Heart left ventricle (tissue), 16 donors: ENCODE measurements around the gene OGFOD3. TPM values are rescaled to one million over a fixed set of nuclear protein-coding genes. Genes with fewer than 3 reads are reported as not detected.
"Not testable (repeated sequence)": the region's sequence is repeated elsewhere in the genome, so short reads cannot be mapped to it uniquely, and the experiment has no call there.

Source experiments
- ATAC-seq, 4 donors: fragments of 200-7000 bp; cut with Tn5 transposase; one replicate each; pipeline ENCODE4 v1.9.1; 2020 to 2022; ENCODE audit warnings: moderate library complexity in 4 of 4, mild to moderate bottlenecking in 3 of 4, moderate number of reproducible peaks in 1 of 4
- DNase-seq, 5 donors: peaks; one replicate each; pipeline ENCODE4 v3.0.0-alpha.2; 2020
- H3K27ac ChIP-seq, 12 donors: fragments of 200-600 bp; sonication (generic) in 4 of 12; one replicate each; pipeline versions ENCODE4 v1.5.0 to v1.8.0; 2016 to 2022; ENCODE audit warnings: mild to moderate bottlenecking in 2 of 12
- H3K27me3 ChIP-seq, 9 donors: fragments of 200-600 bp; sonication (generic) in 2 of 9; one replicate each; pipeline versions ENCODE4 v1.5.1 to v1.8.0; 2016 to 2022; ENCODE audit warnings: mild to moderate bottlenecking in 3 of 9
- H3K36me3 ChIP-seq, 9 donors: fragments of 200-600 bp; sonication (generic) in 2 of 9; one replicate each; pipeline versions ENCODE4 v1.5.0 to v1.8.0; 2018 to 2022; ENCODE audit warnings: mild to moderate bottlenecking in 2 of 9
- H3K4me1 ChIP-seq, 12 donors: fragments of 200-600 bp; sonication (generic) in 4 of 12; one replicate each; pipeline versions ENCODE4 v1.5.0 to v1.8.0; 2016 to 2022; ENCODE audit warnings: mild to moderate bottlenecking in 3 of 12
- H3K4me3 ChIP-seq, 12 donors: fragments of 200-600 bp; sonication (generic) in 4 of 12; one replicate each; pipeline versions ENCODE4 v1.5.0 to v1.8.0; 2017 to 2022; ENCODE audit warnings: mild to moderate bottlenecking in 9 of 12, moderate library complexity in 4 of 12
- H3K9me3 ChIP-seq, 12 donors: fragments of 200-600 bp; sonication (generic) in 4 of 12; one replicate each; pipeline versions ENCODE4 v1.5.0 to v1.8.0; 2016 to 2022; ENCODE audit warnings: mild to moderate bottlenecking in 1 of 12
- CTCF ChIP-seq, 12 donors: fragments of 200-600 bp; sonication (generic) in 4 of 12; IDR thresholded peaks; one replicate each; pipeline versions ENCODE4 v1.5.0 to v1.8.0; 2018 to 2022; ENCODE audit warnings: antibody characterized with exemption in 12 of 12, mild to moderate bottlenecking in 5 of 12
- POLR2A ChIP-seq, 2 donors: fragments of 450-650 bp; IDR thresholded peaks; one replicate each; pipeline ENCODE4 v1.6.1; 2017; ENCODE audit warnings: antibody characterized with exemption in 2 of 2, mild to moderate bottlenecking in 2 of 2, moderate library complexity in 2 of 2
- WGBS, 4 donors: extraction: QIAGEN DNeasy Blood & Tissue Kit in 2 of 4; methylation state at CpG; one replicate each; pipeline versions ENCODE4 v1.1.5 to v1.1.7; 2013 to 2018; 5-methylcytosine and 5-hydroxymethylcytosine counted together
- intact Hi-C, 10 donors: fragments of 100-400 bp; cut with DNase I; formaldehyde crosslinking; loops; one replicate each; pipeline versions ENCODE4 v1.11.1 to v1.14.2; 2022
- polyA plus RNA-seq, 2 donors: library from polyadenylated mRNA; stranded (reverse); fragments of 200-250 nt; gene quantifications; one replicate each; pipeline ENCODE4 v1.2.3, GENCODE V29; 2013
- total RNA-seq, 9 donors: library from RNA; depleted of rRNA in 2 of 9; stranded (reverse); fragments of >200 nt in 2 of 9; fragmentation: NEBNext Ultra II Directional in 3 of 9; extraction: Animal tissue kit (Norgen Biotek cat#: 25700) in 3 of 9; gene quantifications; one replicate each; pipeline versions ENCODE4 v1.1.0 to v1.2.4, GENCODE V29; 2016 to 2023
- donor health status: ischemic (EF 13 %, LVEDD 7.1; RV severe dilation, severe dysfunction).
- donor health status: healthy with polysubstance abuse.
- donor health status: DM: no; HTN: yes; CAD: no.
- donor health status: DM: no; HTN: no; CAD: no.
- donor health status: ischemic (EF 25% LVEDD 6.9; RV normal size, moderate dysfunction).
- donor health status: ischemic (EF 25% LVEDD 5.7; RV mildly dilated, moderate dysfunction).
- donor health status: healthy.
- donor health status: DM: yes; HTN: yes; CAD: no.
- donor health status: ischemic (EF 35%, LVEDD 5.7; RV mildly dilated, moderate dysfunction).
- donor health status: nonischemic (EF 11% LVEDD 7.7; RV severe dilation, severe dysfunction).
- donor health status: DM: yes; HTN: yes; CAD: no.
- donor health status: PGD.
- donor health status: ischemic (EF 29% LVEDD 5.4; RV normal size, mild dysfunction).
- donor health status: nonischemic (EF 23%, LVEDD 6.1; RV moderate dilation, normal function).

Gene OGFOD3
- total and polyA plus RNA-seq, 11 donors = 22.6 to 38.5 (median 29.3) TPM

GRCh38 chr17:82384051-82384729 lies 34.2 kb downstream of the OGFOD3 start:
- Histone ChIP-seq H3K27ac (peak overlapping the region in 1 of 12 donors; percentile 18), H3K27me3 (peaks cover 0 to 28% (median 0%) of the 10 kb centered on the region in 9 donors), H3K36me3 (no peaks in the 10 kb centered on the region), H3K4me1 (peaks cover 3 to 31% (median 15%) of the 10 kb centered on the region in 12 donors), H3K9me3 (no peaks in the 10 kb centered on the region), H3K4me3 (no peak overlapping the region)
- intact Hi-C loops = no loop called here
- ATAC-seq (no peak), DNase-seq (peak in 1 of 5 donors; percentile 18)
- 68 to 80% (median 72%) methylated on average over 16 to 22 of the region's 22 CpGs for WGBS, 4 donors
- TF ChIP-seq CTCF (IDR thresholded peaks at IDR 0.05) = no peak
- no peak for TF ChIP-seq POLR2A (IDR thresholded peaks at IDR 0.05)

DNA sequence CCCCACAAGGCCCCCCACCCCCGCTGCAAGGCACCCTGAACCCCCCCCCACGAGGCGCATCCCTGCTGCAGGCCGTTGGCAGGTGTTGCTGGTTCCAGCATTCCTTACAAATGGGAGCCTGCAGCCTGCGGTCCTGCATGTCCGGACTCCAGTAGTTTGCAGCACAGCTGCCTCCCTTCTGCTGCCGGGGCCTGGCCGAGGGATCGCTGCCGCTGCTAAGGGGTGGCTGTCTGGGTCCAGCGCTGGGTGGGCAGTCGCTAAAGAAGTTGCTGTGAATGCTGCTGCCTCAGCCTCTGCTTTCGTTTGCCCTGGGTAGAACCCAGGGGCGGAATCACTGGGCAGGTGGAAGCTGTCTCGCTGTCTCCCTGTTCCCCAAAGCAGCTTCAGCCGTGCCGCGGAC lies 35.0 kb downstream of the OGFOD3 start:
- Histone ChIP-seq H3K9me3 (no peaks in the 10 kb centered on the region), H3K4me3 (no peak overlapping the region), H3K4me1 (peaks cover 3 to 31% (median 15%) of the 10 kb centered on the region in 12 donors), H3K27me3 (peaks cover 0 to 32% (median 6%) of the 10 kb centered on the region in 9 donors), H3K27ac (no peak overlapping the region), H3K36me3 (no peaks in the 10 kb centered on the region)
- TF ChIP-seq POLR2A (IDR thresholded peaks at IDR 0.05) (no peak), CTCF (IDR thresholded peaks at IDR 0.05) (no peak)
- ATAC-seq = no peak
- intact Hi-C loops = no loop called here
- WGBS, 4 donors = 57 to 92% (median 68%) methylated on average over 4 to 18 of the region's 18 CpGs
- DNase-seq = peak in 1 of 5 donors; percentile 17

DNA sequence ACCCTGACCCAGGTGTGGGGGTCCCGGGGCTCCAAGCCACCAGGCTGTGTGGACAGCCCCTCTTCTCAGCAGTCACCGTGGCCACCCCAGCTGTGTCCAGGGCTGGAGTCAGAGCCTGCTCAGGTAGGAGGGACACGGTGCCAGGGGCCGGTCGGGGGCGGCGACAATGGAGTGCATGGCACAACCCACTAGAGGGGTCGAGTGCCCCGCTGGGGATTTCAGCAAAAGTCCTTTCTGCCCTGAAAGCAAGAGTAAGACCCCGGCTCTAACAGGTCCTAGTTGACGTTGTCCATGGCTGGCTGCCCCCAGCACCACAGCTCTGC lies 35.5 kb downstream of the OGFOD3 start:
- Histone ChIP-seq H3K36me3 (no peaks in the 10 kb centered on the region), H3K4me1 (peaks cover 3 to 31% (median 15%) of the 10 kb centered on the region in 12 donors), H3K9me3 (no peaks in the 10 kb centered on the region), H3K4me3 (no peak overlapping the region), H3K27me3 (peaks cover 0 to 37% (median 11%) of the 10 kb centered on the region in 9 donors), H3K27ac (no peak overlapping the region)
- intact Hi-C loops = no loop called here
- no peak for TF ChIP-seq POLR2A (IDR thresholded peaks at IDR 0.05)
- TF ChIP-seq CTCF (IDR thresholded peaks at IDR 0.05) = no peak
- ATAC-seq (no peak), DNase-seq (peak in 2 of 5 donors; percentile 25 to 59)
- WGBS, 4 donors = 74 to 86% (median 82%) methylated on average over 8 to 11 of the region's 11 CpGs

DNA sequence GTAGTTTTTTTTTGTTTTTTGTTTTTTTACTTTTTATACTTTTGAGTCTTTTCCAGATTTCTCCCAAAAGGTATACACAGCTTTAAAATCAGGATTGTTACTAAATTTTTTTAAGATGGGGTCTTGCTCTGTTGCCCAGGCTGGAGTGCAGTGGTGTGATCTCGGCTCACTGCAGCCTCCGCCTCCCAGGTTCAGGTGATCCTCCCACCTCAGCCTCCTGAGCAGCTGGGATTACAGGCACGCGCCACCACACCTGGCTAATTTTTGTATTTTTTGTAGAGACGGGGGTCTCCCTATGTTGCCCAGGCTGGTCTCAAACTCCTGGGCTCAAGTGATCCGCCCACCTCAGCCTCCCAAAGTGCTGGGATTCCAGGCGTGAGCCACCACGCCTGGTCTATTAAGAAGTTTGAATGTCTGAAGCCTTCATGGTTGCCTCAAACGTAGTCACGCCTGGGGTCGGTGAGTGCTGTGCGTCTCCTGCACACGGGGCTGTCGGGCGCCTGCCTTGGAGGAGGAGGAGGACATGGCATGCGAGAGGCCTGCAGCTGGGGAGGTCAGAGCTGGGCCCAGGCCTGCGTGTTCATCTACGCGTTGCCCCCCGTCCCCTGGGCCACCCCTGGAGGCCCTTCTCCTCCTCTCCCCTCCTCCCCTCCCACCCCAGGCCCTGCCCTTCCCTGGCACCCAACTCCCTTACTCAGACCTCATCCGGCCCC lies 36.0 kb downstream of the OGFOD3 start:
- DNase-seq = peak in 1 of 5 donors; percentile 18

GRCh38 chr17:82381703-82382009 lies 36.7 kb downstream of the OGFOD3 start:
- DNase-seq = peak in 1 of 5 donors; percentile 16
- H3K27me3 ChIP-seq = peaks cover 0 to 37% (median 11%) of the 10 kb centered on the region in 9 donors
- H3K4me3 ChIP-seq, intact Hi-C loops, H3K27ac ChIP-seq, ATAC-seq, H3K9me3 ChIP-seq, H3K36me3 ChIP-seq: not testable (repeated sequence)
- WGBS, 4 donors = 66 to 83% (median 71%) methylated on average over 10 of the region's 10 CpGs
- peaks cover 3 to 23% (median 14%) of the 10 kb centered on the region in 12 donors for H3K4me1 ChIP-seq

More for the DNA sequence above, 36.0 kb downstream of the OGFOD3 start:
- H3K27ac ChIP-seq, H3K9me3 ChIP-seq, intact Hi-C loops, H3K36me3 ChIP-seq, H3K4me3 ChIP-seq, ATAC-seq: not testable (repeated sequence)
- Histone ChIP-seq H3K4me1 (peaks cover 3 to 30% (median 15%) of the 10 kb centered on the region in 12 donors), H3K27me3 (peaks cover 0 to 41% (median 11%) of the 10 kb centered on the region in 9 donors)
- 81 to 89% (median 85%) methylated on average over 19 to 21 of the region's 21 CpGs for WGBS, 4 donors
